Measurements from ENCODE around the gene CD276.

The CD276 gene

GRCh38 chr15:73678498-73678897 is 5.7 kb upstream of the CD276 start:
- H3K36me3 ChIP-seq (ENCODE audit: insufficient read depth, low read length) = no peaks in the 10 kb centered on the region
- no peak overlapping the region for H2AFZ ChIP-seq (ENCODE audit: low read depth, low read length)
- peaks cover 5% of the 10 kb centered on the region for H3K27me3 ChIP-seq (ENCODE audit: insufficient read depth, low read length)
- peaks cover 1% of the 10 kb centered on the region for H3K4me1 ChIP-seq (ENCODE audit: insufficient read depth, low read length)
- no peaks in the 10 kb centered on the region for H3K9me3 ChIP-seq (ENCODE audit: low read length)
- H3K4me3 ChIP-seq (ENCODE audit: low read length) = no peak overlapping the region

- Histone ChIP-seq H3K9me3 (ENCODE audit: low read length) (no peaks in the 10 kb centered on the region), H3K27me3 (ENCODE audit: insufficient read depth, low read length) (peaks cover 5% of the 10 kb centered on the region), H3K4me1 (ENCODE audit: insufficient read depth, low read length) (peaks cover 5% of the 10 kb centered on the region), H3K4me3 (ENCODE audit: low read length) (no peak overlapping the region), H2AFZ (ENCODE audit: low read depth, low read length) (no peak overlapping the region), H3K36me3 (ENCODE audit: insufficient read depth, low read length) (no peaks in the 10 kb centered on the region)
These were observed 5.0 kb upstream of the CD276 start for GRCh38 chr15:73679180-73679579.

- H3K9me3 ChIP-seq (ENCODE audit: low read length) = no peaks in the 10 kb centered on the region
- H3K27me3 ChIP-seq (ENCODE audit: insufficient read depth, low read length) = peaks cover 5% of the 10 kb centered on the region
- peaks cover 5% of the 10 kb centered on the region for H3K4me1 ChIP-seq (ENCODE audit: insufficient read depth, low read length)
- no peak overlapping the region for H3K4me3 ChIP-seq (ENCODE audit: low read length)
- H2AFZ ChIP-seq (ENCODE audit: low read depth, low read length) = no peak overlapping the region
- no peaks in the 10 kb centered on the region for H3K36me3 ChIP-seq (ENCODE audit: insufficient read depth, low read length)
These were observed 4.2 kb upstream of the CD276 start for GRCh38 chr15:73679964-73680363.

GRCh38 chr15:73680549-73680948 is 3.6 kb upstream of the CD276 start:
- H3K36me3 ChIP-seq (ENCODE audit: insufficient read depth, low read length) = no peaks in the 10 kb centered on the region
- H3K9me3 ChIP-seq (ENCODE audit: low read length) = no peaks in the 10 kb centered on the region
- peaks cover 7% of the 10 kb centered on the region for H3K4me1 ChIP-seq (ENCODE audit: insufficient read depth, low read length)
- peaks cover 5% of the 10 kb centered on the region for H3K27me3 ChIP-seq (ENCODE audit: insufficient read depth, low read length)
- no peak overlapping the region for H2AFZ ChIP-seq (ENCODE audit: low read depth, low read length)
- no peak overlapping the region for H3K4me3 ChIP-seq (ENCODE audit: low read length)

GRCh38 chr15:73681063-73681462 is 3.1 kb upstream of the CD276 start:
- no peak overlapping the region for H3K4me3 ChIP-seq (ENCODE audit: low read length)
- no peaks in the 10 kb centered on the region for H3K36me3 ChIP-seq (ENCODE audit: insufficient read depth, low read length)
- peaks cover 5% of the 10 kb centered on the region for H3K27me3 ChIP-seq (ENCODE audit: insufficient read depth, low read length)
- no peaks in the 10 kb centered on the region for H3K9me3 ChIP-seq (ENCODE audit: low read length)
- no peak overlapping the region for H2AFZ ChIP-seq (ENCODE audit: low read depth, low read length)
- peaks cover 12% of the 10 kb centered on the region for H3K4me1 ChIP-seq (ENCODE audit: insufficient read depth, low read length)

- Histone ChIP-seq H3K27me3 (ENCODE audit: insufficient read depth, low read length) (peaks cover 5% of the 10 kb centered on the region), H3K9me3 (ENCODE audit: low read length) (no peaks in the 10 kb centered on the region), H2AFZ (ENCODE audit: low read depth, low read length) (no peak overlapping the region), H3K4me3 (ENCODE audit: low read length) (no peak overlapping the region), H3K4me1 (ENCODE audit: insufficient read depth, low read length) (peaks cover 22% of the 10 kb centered on the region), H3K36me3 (ENCODE audit: insufficient read depth, low read length) (no peaks in the 10 kb centered on the region)
These were observed 2.2 kb upstream of the CD276 start for GRCh38 chr15:73681856-73682599.

GRCh38 chr15:73682600-73683090 is 1.5 kb upstream of the CD276 start:
- H3K36me3 ChIP-seq (ENCODE audit: insufficient read depth, low read length) = no peaks in the 10 kb centered on the region
- peaks cover 5% of the 10 kb centered on the region for H3K27me3 ChIP-seq (ENCODE audit: insufficient read depth, low read length)
- no peaks in the 10 kb centered on the region for H3K9me3 ChIP-seq (ENCODE audit: low read length)
- peaks cover 22% of the 10 kb centered on the region for H3K4me1 ChIP-seq (ENCODE audit: insufficient read depth, low read length)
- H3K4me3 ChIP-seq (ENCODE audit: low read length) = no peak overlapping the region
- no peak overlapping the region for H2AFZ ChIP-seq (ENCODE audit: low read depth, low read length)

- Histone ChIP-seq H3K9me3 (ENCODE audit: low read length) (no peaks in the 10 kb centered on the region), H3K36me3 (ENCODE audit: insufficient read depth, low read length) (no peaks in the 10 kb centered on the region), H3K4me3 (ENCODE audit: low read length) (peak overlapping the region; percentile 92), H3K27me3 (ENCODE audit: insufficient read depth, low read length) (peaks cover 5% of the 10 kb centered on the region), H3K4me1 (ENCODE audit: insufficient read depth, low read length) (peaks cover 22% of the 10 kb centered on the region), H2AFZ (ENCODE audit: low read depth, low read length) (peak overlapping the region; percentile 23)
These were observed 866 bp upstream of the CD276 start for GRCh38 chr15:73683257-73683776.

GRCh38 chr15:73684581-73685455 is 635 bp downstream of the CD276 start:
- H3K27me3 ChIP-seq (ENCODE audit: insufficient read depth, low read length) = peaks cover 5% of the 10 kb centered on the region
- H3K4me3 ChIP-seq (ENCODE audit: low read length) = peak overlapping the region; percentile 92
- H3K9me3 ChIP-seq (ENCODE audit: low read length) = no peaks in the 10 kb centered on the region
- H3K36me3 ChIP-seq (ENCODE audit: insufficient read depth, low read length) = peaks cover 3% of the 10 kb centered on the region
- H3K4me1 ChIP-seq (ENCODE audit: insufficient read depth, low read length) = peaks cover 22% of the 10 kb centered on the region
- peak overlapping the region; percentile 42 for H2AFZ ChIP-seq (ENCODE audit: low read depth, low read length)

GRCh38 chr15:73685981-73686380 is 1.8 kb downstream of the CD276 start:
- Histone ChIP-seq H3K27me3 (ENCODE audit: insufficient read depth, low read length) (peaks cover 2% of the 10 kb centered on the region), H3K4me1 (ENCODE audit: insufficient read depth, low read length) (peaks cover 22% of the 10 kb centered on the region)

GRCh38 chr15:73686781-73687256 is 2.6 kb downstream of the CD276 start:
- H3K4me1 ChIP-seq (ENCODE audit: insufficient read depth, low read length) = peaks cover 22% of the 10 kb centered on the region
- H3K36me3 ChIP-seq (ENCODE audit: insufficient read depth, low read length) = peaks cover 3% of the 10 kb centered on the region
- H3K4me3 ChIP-seq (ENCODE audit: low read length) = no peak overlapping the region
- no peaks in the 10 kb centered on the region for H3K9me3 ChIP-seq (ENCODE audit: low read length)
- H3K27me3 ChIP-seq (ENCODE audit: insufficient read depth, low read length) = peaks cover 2% of the 10 kb centered on the region
- no peak overlapping the region for H2AFZ ChIP-seq (ENCODE audit: low read depth, low read length)

More at GRCh38 chr15:73685981-73686380, 1.8 kb downstream of the CD276 start:
- Histone ChIP-seq H3K9me3 (ENCODE audit: low read length) (no peaks in the 10 kb centered on the region), H3K36me3 (ENCODE audit: insufficient read depth, low read length) (peaks cover 3% of the 10 kb centered on the region), H3K4me3 (ENCODE audit: low read length) (peak overlapping the region; percentile 92), H2AFZ (ENCODE audit: low read depth, low read length) (no peak overlapping the region)

GRCh38 chr15:73687351-73687750 is 3.2 kb downstream of the CD276 start:
- Histone ChIP-seq H3K4me3 (ENCODE audit: low read length) (no peak overlapping the region), H3K36me3 (ENCODE audit: insufficient read depth, low read length) (peaks cover 3% of the 10 kb centered on the region), H2AFZ (ENCODE audit: low read depth, low read length) (no peak overlapping the region), H3K9me3 (ENCODE audit: low read length) (no peaks in the 10 kb centered on the region), H3K27me3 (ENCODE audit: insufficient read depth, low read length) (peaks cover 2% of the 10 kb centered on the region), H3K4me1 (ENCODE audit: insufficient read depth, low read length) (peaks cover 22% of the 10 kb centered on the region)

- H3K36me3 ChIP-seq (ENCODE audit: insufficient read depth, low read length) = peaks cover 10% of the 10 kb centered on the region
- no peaks in the 10 kb centered on the region for H3K9me3 ChIP-seq (ENCODE audit: low read length)
- peaks cover 21% of the 10 kb centered on the region for H3K4me1 ChIP-seq (ENCODE audit: insufficient read depth, low read length)
- H2AFZ ChIP-seq (ENCODE audit: low read depth, low read length) = no peak overlapping the region
- H3K4me3 ChIP-seq (ENCODE audit: low read length) = no peak overlapping the region
- H3K27me3 ChIP-seq (ENCODE audit: insufficient read depth, low read length) = no peaks in the 10 kb centered on the region
These were observed 4.3 kb downstream of the CD276 start for GRCh38 chr15:73688455-73688854.

Data from neuron (in vitro differentiated cells).